Mucosa of stomach (tissue), 1 donor: ENCODE results near the gene SIPA1.

Experiments
- H3K27me3 ChIP-seq: one replicate; pipeline ENCODE4 v1.7.0; 2013; ENCODE audit warnings: mild to moderate bottlenecking, low read length; ENCODE audit not compliant: control insufficient read depth, insufficient read depth
- H3K36me3 ChIP-seq: one replicate; pipeline ENCODE4 v1.7.0; 2013; ENCODE audit warnings: low read length; ENCODE audit not compliant: control insufficient read depth, insufficient read depth
- H3K4me1 ChIP-seq: one replicate; pipeline ENCODE4 v1.7.0; 2013; ENCODE audit warnings: mild to moderate bottlenecking, low read length; ENCODE audit not compliant: control insufficient read depth, insufficient read depth
- H3K4me3 ChIP-seq: one replicate; pipeline ENCODE4 v1.7.0; 2013; ENCODE audit warnings: low read length
- H3K9ac ChIP-seq: one replicate; pipeline ENCODE4 v1.7.0; 2013; ENCODE audit warnings: mild to moderate bottlenecking, low read length, moderate library complexity
- H3K9me3 ChIP-seq: one replicate; pipeline ENCODE4 v1.7.0; 2013; ENCODE audit warnings: mild to moderate bottlenecking, low read length, moderate library complexity; ENCODE audit not compliant: control insufficient read depth
- donor health status: Pancreatic carcinoma.

SIPA1 gene

DNA sequence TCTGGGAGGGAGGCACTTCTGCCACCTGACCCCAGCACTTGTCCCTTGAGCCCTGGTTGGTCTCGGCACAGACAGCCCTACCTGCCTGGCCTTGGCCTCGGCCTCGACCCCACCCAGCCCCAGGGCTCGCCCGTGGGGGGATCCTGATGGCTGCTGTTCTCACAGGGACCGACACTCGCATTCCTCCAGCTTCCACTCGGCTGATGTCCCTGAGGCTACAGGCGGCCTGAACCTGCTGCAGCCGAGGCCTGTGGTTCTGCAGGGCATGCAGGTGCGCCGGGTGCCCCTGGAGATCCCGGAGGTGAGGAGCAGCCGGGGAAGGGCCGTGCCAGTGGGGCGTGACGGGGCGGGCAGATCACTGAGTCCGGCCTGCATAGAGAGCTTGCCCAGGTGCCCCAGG is 17.2 kb upstream of the SIPA1 start:
- H3K9me3 ChIP-seq, result no peaks in the 10 kb centered on the region
- H3K27me3 ChIP-seq, result no peaks in the 10 kb centered on the region
- peaks cover 8% of the 10 kb centered on the region for H3K4me1 ChIP-seq
- H3K9ac ChIP-seq, result no peak overlapping the region
- H3K4me3 ChIP-seq, result no peak overlapping the region
- no peaks in the 10 kb centered on the region for H3K36me3 ChIP-seq

DNA sequence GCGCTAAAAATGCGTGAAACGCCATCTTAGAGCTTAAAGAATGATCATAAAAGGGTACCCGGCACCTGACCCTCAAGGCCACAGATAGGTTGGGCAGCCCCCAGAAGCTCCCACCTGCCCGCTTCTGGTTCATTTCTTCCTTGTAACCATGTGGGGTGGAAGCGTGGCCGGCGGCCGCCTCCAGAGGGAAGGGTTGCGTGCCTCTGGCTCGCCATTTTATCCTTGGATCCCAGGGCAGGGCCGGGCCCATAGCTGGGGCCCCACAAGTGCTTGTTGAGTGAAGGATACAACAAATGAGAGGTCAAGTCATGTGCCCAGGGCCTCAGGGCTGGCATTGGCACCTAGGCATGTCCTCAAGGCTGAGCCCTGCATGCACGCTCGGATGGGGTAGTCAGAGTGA is 16.4 kb upstream of the SIPA1 start:
- no peaks in the 10 kb centered on the region for H3K27me3 ChIP-seq
- peaks cover 7% of the 10 kb centered on the region for H3K4me1 ChIP-seq
- H3K36me3 ChIP-seq, result no peaks in the 10 kb centered on the region
- no peak overlapping the region for H3K9ac ChIP-seq
- no peaks in the 10 kb centered on the region for H3K9me3 ChIP-seq
- no peak overlapping the region for H3K4me3 ChIP-seq

DNA sequence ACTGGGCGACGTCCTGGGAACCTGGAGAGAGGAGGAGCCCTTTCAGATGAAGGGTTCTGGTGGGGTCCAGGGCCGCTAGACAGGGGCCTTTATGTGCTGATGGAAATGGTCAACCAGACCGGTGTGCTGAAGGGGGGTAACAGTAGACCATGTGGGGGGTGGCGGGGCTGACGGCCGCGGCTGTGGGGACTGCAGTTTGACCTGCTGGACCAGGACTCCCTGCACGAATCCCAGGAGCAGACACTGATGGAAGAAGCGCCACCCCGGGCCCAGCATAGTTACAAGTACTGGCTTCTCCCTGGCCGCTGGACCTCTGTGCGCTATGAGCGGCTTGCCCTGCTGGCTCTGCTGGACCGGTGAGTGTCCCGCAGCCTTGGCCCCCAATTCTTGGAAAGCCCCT is 15.9 kb upstream of the SIPA1 start:
- peaks cover 1% of the 10 kb centered on the region for H3K36me3 ChIP-seq
- H3K9ac ChIP-seq, result no peak overlapping the region

DNA sequence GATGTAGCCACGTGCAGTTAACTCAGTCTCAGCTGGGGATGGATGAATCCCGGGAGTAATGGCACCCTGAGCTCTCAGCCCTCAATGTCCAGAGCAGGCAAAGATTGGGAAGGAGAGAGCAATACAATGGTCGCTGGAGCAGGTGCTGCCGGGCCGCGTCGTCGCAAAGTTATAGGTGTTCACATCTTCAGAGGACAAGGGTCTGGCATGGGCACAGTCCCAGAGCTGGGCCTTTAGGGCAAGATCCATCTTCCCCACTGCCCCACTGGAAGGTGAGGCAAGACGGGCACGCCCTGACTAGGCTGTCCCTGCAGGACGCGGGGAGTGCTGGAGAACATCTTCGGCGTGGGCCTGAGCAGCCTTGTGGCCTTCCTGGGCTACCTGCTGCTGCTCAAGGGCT is 14.7 kb upstream of the SIPA1 start:
- Histone ChIP-seq H3K27me3 (no peaks in the 10 kb centered on the region), H3K9ac (no peak overlapping the region), H3K4me3 (no peak overlapping the region), H3K36me3 (peaks cover 13% of the 10 kb centered on the region), H3K4me1 (no peaks in the 10 kb centered on the region), H3K9me3 (no peaks in the 10 kb centered on the region)

More for the DNA sequence above, 15.9 kb upstream of the SIPA1 start:
- Histone ChIP-seq H3K9me3 (no peaks in the 10 kb centered on the region), H3K4me1 (peaks cover 2% of the 10 kb centered on the region), H3K27me3 (no peaks in the 10 kb centered on the region), H3K4me3 (no peak overlapping the region)

DNA sequence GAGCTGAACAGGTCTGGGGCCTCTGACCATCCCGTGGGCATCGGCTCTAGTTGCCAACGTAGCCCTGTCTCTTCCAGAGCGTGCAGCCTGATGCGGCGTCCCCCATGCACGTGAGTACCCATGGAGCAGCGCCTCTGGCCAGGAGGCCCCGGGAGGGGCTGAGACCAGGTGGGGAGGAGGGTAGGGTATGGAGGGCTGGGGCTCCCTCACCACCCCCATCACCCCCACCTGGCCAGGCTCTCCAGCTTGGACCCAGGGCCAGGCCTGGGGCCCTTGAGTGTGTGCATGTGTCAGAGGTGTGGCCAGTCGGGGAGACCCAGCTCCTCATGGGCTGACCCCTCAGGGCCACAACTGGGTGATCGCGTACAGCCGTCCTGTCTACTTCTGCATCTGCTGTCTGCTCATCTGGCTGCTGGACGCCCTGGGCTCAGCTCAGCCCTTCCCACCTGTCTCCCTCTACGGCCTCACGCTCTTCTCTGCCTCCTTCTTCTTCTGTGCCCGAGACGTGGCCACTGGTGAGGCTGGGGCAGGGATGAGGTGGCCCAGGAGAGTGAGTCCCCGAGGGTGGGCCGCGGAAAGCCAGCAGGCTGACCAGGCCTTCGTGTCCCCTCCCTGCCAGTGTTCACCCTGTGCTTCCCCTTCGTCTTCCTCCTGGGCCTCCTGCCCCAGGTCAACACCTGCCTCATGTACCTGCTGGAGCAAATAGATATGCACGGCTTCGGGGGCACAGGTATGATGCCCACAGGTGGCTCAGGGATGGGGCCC is 13.9 kb upstream of the SIPA1 start:
- peaks cover 18% of the 10 kb centered on the region for H3K36me3 ChIP-seq
- no peaks in the 10 kb centered on the region for H3K4me1 ChIP-seq
- no peaks in the 10 kb centered on the region for H3K27me3 ChIP-seq
- H3K4me3 ChIP-seq, result no peak overlapping the region
- H3K9ac ChIP-seq, result no peak overlapping the region
- no peaks in the 10 kb centered on the region for H3K9me3 ChIP-seq

DNA sequence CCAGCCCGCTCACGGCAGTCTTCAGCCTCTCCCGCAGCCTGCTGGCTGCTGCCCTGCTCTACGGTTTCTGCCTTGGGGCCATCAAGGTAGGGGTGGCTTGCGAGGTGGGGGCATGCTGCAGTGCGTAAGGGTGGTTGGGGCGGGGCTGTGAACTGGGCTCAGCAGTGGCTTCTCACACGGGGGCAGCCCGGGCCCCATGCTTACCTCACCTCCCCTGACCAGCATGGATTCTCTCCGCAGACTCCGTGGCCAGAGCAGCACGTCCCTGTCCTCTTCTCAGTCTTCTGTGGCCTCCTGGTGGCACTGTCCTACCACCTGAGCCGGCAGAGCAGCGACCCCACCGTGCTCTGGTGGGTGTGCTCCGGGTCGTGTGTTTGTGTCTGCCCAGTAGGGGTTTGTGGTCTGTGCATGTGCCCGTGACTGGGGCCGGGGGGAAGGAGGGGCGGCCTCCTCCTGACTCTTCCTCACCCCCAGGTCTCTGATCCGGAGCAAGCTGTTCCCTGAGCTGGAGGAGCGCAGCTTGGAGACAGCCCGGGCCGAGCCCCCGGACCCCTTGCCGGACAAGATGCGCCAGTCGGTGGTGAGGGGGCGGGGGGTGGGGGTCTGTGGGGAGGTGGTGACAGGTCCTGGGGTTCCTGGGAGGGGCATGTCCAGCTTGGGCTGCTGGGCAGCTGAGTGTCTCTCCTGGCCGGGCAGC is 12.8 kb upstream of the SIPA1 start:
- no peaks in the 10 kb centered on the region for H3K27me3 ChIP-seq

DNA sequence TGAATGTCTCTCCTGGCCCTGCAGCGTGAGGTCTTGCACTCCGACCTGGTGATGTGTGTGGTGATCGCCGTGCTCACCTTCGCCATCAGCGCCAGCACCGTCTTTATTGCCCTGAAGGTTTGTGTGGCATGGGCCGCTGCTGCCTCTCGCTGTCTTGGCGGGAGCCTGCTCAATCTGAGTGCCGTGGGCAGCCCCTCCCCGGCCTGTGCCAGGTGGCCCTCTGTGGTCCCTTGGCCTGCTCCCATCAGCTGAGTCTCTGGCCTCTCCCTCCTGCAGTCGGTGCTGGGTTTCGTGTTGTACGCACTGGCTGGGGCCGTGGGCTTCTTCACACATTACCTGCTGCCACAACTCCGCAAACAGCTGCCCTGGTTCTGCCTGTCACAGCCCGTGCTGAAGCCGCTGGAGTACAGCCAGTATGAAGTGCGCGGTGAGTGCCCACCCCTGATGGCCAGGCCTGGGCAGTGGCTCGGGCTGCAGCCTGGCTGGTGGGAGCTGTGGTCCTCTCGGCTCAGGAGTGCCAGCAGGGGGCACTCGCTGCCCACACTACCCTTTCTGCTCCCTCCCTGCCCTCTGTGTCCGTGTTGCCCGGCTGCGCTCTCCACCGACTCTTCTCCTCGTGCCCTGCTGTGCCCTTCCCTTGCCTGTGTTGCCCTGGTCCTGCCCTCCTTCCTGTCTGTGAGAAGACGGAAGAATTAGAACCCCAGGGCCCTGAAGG is 12.1 kb upstream of the SIPA1 start:
- Histone ChIP-seq H3K4me1 (no peaks in the 10 kb centered on the region), H3K36me3 (peaks cover 28% of the 10 kb centered on the region), H3K27me3 (no peaks in the 10 kb centered on the region), H3K9me3 (no peaks in the 10 kb centered on the region), H3K4me3 (no peak overlapping the region), H3K9ac (no peak overlapping the region)

More for the DNA sequence above, 12.8 kb upstream of the SIPA1 start:
- no peak overlapping the region for H3K9ac ChIP-seq
- no peaks in the 10 kb centered on the region for H3K9me3 ChIP-seq
- no peaks in the 10 kb centered on the region for H3K4me1 ChIP-seq
- H3K36me3 ChIP-seq, result peaks cover 28% of the 10 kb centered on the region
- no peak overlapping the region for H3K4me3 ChIP-seq

DNA sequence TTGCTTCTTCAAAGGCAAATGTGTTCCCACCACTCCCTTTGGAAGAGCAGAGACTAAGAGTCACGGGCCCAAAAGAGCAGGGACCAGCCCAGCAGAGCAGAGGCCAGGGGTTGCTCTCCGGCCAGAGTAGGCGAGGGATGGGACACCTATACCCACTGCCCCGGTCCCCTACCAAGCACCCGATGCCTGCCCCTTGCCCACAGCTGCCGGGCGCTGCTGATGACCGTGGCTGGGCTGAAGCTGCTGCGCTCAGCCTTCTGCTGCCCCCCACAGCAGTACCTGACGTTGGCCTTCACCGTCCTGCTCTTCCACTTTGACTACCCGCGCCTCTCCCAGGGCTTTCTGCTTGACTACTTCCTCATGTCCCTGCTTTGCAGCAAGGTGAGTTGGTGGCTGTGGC is 10.7 kb upstream of the SIPA1 start:
- Histone ChIP-seq H3K4me1 (no peaks in the 10 kb centered on the region), H3K4me3 (no peak overlapping the region), H3K36me3 (peaks cover 28% of the 10 kb centered on the region), H3K9ac (no peak overlapping the region), H3K27me3 (no peaks in the 10 kb centered on the region), H3K9me3 (no peaks in the 10 kb centered on the region)

DNA sequence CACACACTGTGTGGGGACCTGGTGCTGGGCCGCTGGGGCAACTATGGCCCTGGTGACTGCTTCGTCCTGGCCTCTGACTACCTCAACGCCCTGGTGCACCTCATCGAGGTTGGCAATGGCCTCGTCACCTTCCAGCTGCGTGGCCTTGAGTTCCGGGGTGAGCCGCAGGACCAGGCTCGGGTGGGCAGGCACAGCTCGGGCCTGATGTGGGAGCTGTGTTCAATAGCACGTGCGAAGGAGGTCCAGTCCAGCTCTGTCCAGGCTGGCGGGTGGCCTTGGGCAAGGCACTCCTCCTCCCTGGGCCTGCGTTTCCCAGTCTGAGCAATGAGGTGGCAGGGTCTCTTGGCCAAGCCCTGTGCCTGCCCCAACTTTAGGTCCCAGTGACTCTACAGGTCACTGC is 8.3 kb upstream of the SIPA1 start:
- H3K36me3 ChIP-seq, result peaks cover 28% of the 10 kb centered on the region

DNA sequence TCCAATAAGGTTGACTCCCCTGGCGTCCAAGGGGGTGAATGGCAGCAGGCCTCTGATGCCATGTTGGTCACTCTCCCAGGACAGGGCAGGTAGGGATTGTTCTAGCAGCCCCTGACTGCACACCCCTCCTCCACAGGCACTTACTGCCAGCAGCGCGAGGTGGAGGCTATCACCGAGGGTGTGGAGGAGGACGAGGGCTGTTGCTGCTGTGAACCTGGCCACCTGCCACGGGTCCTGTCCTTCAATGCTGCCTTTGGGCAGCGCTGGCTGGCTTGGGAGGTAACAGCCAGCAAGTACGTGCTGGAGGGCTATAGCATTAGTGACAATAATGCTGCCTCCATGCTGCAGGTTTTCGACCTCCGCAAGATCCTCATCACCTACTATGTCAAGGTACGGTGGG is 7.7 kb upstream of the SIPA1 start:
- Histone ChIP-seq H3K36me3 (peaks cover 32% of the 10 kb centered on the region), H3K9me3 (no peaks in the 10 kb centered on the region), H3K9ac (no peak overlapping the region), H3K4me3 (no peak overlapping the region), H3K27me3 (no peaks in the 10 kb centered on the region), H3K4me1 (no peaks in the 10 kb centered on the region)

More for the DNA sequence above, 8.3 kb upstream of the SIPA1 start:
- Histone ChIP-seq H3K4me1 (no peaks in the 10 kb centered on the region), H3K4me3 (no peak overlapping the region), H3K9ac (no peak overlapping the region), H3K9me3 (no peaks in the 10 kb centered on the region), H3K27me3 (no peaks in the 10 kb centered on the region)

DNA sequence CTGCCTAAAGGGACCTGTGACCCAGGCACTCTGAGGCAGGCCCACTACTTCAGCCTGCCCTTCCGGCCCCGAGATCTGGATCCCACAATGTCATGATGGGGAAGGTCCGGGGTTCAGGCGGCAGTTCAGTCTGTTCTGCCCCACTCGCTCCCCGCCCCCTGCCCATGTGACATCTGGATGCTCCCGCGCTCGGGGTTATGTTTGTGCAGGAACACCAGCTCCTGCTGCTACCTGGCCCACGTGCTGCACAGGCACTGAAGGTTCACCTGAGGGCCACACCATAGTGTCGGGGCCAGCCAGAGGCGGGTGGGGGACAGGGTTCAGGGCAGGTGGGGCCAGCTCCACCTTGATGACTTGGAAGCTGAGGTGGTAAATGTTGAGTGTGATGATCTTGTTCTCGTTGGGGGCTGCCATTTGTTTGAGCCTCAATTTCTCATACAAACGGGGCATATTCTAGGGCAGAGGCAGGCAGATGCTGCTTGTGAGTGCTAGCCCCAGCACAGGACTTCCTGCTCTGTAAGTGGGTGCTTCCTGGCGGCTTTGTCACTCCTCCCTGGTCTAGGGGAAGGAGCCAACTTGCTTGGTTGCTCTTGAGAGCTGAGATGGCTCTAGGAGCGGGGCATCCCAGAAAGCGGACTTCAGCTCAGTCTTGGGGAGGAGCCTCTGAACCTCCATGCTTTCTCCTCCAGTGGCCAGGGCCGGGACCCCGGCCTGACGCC is 4.4 kb upstream of the SIPA1 start:
- no peak overlapping the region for H3K4me3 ChIP-seq
- no peak overlapping the region for H3K9ac ChIP-seq
- no peaks in the 10 kb centered on the region for H3K9me3 ChIP-seq
- peaks cover 26% of the 10 kb centered on the region for H3K36me3 ChIP-seq
- H3K4me1 ChIP-seq, result peaks cover 15% of the 10 kb centered on the region
- H3K27me3 ChIP-seq, result no peaks in the 10 kb centered on the region

DNA sequence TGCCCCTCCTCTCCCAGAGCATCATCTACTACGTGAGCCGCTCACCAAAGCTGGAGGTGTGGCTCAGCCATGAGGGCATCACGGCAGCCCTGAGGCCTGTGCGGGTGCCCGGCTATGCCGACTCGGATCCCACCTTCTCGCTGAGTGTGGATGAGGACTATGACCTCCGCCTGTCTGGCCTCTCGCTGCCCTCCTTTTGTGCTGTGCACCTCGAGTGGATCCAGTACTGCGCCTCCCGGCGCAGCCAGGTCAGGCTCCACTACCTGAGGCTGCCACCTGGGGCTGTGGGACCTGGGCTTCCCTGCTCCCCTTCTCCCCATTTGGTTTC is 3.8 kb upstream of the SIPA1 start:
- H3K9ac ChIP-seq, result no peak overlapping the region

More for the DNA sequence above, 3.8 kb upstream of the SIPA1 start:
- peaks cover 19% of the 10 kb centered on the region for H3K4me1 ChIP-seq
- H3K9me3 ChIP-seq, result no peaks in the 10 kb centered on the region
- no peak overlapping the region for H3K4me3 ChIP-seq
- no peaks in the 10 kb centered on the region for H3K27me3 ChIP-seq
- H3K36me3 ChIP-seq, result peaks cover 22% of the 10 kb centered on the region
